Activated T-helper 1 cell treated with anti-CD3 and anti-CD28 coated beads, Interleukin-12 subunit alpha, Interleukin-12 subunit beta, Interleukin-2, Interleukin-4 antibody, amounts not matched to agents 30 ng/mL and 10 ng/mL and 1 ng/mL, durations not matched to agents 14 hours and 24 hours and 36 hours (primary cell): ENCODE data around the gene NKAIN4. TPM values are rescaled to one million over a fixed set of nuclear protein-coding genes. Genes with fewer than 3 reads are reported as not detected.

ENCODE experiments used
- DNase-seq: peaks from one replicate; pipeline ENCODE4 v3.0.0; 2021; ENCODE audit warnings: low spot score
- H3K27ac Mint-ChIP-seq: one replicate; pipeline ENCODE4 v1.8.0; 2021; ENCODE audit warnings: mild to moderate bottlenecking, mixed read lengths
- H3K27me3 Mint-ChIP-seq: one replicate; pipeline ENCODE4 v1.8.0; 2022; ENCODE audit warnings: mild to moderate bottlenecking, moderate library complexity, mixed read lengths; ENCODE audit not compliant: insufficient read depth
- H3K36me3 Mint-ChIP-seq: one replicate; pipeline ENCODE4 v1.8.0; 2021; ENCODE audit warnings: low read depth, mixed read lengths
- H3K4me1 Mint-ChIP-seq: one replicate; pipeline ENCODE4 v1.8.0; 2021; ENCODE audit warnings: low read depth, mixed read lengths
- H3K4me3 Mint-ChIP-seq: one replicate; pipeline ENCODE4 v1.8.0; 2021; ENCODE audit warnings: mild to moderate bottlenecking, moderate library complexity, mixed read lengths
- H3K9me3 Mint-ChIP-seq: one replicate; pipeline ENCODE4 v1.8.0; 2021; ENCODE audit warnings: mixed read lengths
- intact Hi-C: fragments of 100-400 bp; cut with micrococcal nuclease; formaldehyde crosslinking; loops from one replicate; pipeline ENCODE4 v1.15.1; 2024
- total RNA-seq: library from RNA; stranded (reverse); gene quantifications from 2 replicates; pipeline ENCODE4 v1.2.3, GENCODE V29; 2022

The NKAIN4 gene
- total RNA-seq, 1 donor from 2014 or later = not detected

DNA sequence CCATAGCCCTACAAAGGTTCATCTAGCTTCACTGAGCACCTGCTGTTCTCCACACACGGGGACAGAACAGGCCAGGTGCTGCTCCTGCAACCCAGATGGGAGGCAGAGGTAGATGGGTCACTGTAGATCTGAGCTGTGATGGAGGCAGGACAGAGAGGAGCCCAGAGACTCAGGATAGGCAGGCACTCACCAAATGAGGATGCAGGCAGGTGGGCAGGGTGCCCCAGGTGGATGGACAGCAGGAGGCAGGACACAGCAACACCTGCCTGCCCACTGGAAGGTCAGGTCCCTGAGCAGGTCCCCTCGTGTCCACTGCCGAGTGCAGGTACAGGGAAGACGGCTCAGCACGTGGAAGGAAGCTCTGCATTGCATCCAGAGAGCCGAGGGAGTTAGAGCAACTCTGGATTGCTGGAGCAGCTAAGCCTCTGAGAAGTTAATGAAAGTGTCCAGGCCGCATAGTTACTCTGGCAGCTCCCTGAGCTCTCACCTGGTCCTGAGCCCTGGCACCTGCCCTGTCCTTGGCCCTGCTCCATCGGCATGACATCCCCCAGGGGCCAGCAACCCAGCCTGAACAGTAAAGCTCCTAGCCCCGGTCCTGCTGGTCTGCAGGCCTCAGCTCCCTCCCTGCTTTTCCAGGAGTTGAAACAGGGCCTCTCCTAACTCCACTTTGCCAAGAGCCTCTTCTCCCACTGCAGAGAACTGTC is 33.4 kb downstream of the NKAIN4 start:
- H3K27me3 Mint-ChIP-seq = peaks cover 4% of the 10 kb centered on the region
- H3K36me3 Mint-ChIP-seq = no peaks in the 10 kb centered on the region
- intact Hi-C loops = no loop called here
- DNase-seq = no peak
- H3K4me1 Mint-ChIP-seq = peaks cover 6% of the 10 kb centered on the region
- no peaks in the 10 kb centered on the region for H3K9me3 Mint-ChIP-seq
- no peak overlapping the region for H3K4me3 Mint-ChIP-seq
- H3K27ac Mint-ChIP-seq = no peak overlapping the region

DNA sequence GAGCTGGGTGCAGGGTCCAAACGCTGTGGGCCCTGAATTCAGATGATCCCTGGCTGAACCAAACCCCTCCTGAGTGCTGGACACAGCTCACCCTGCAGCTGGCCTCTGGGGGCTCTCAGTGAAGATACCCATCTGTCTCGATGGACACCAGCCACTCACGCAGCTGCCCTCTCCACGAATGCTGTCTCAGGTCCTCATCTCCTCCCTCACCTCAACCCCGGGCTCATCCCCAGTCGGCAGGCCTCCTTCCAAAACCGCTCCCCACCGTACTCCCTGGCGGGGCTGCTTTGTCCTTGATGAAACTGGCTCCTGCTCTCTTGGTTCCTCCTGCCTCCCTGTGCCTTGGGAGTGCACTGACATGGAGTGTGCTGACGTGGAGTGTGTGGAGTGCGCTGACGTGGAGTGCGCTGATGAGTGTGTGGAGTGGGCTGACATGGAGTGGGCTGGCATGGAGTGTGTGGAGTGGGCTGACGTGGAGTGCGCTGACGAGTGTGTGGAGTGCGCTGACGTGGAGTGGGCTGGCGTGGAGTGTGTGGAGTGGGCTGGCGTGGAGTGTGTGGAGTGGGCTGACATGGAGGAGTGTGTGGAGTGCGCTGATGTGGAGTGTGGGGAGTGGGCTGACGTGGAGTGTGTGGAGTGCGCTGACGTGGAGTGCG is 34.3 kb downstream of the NKAIN4 start:
- H3K9me3 Mint-ChIP-seq = no peaks in the 10 kb centered on the region
- H3K27ac Mint-ChIP-seq = no peak overlapping the region
- H3K36me3 Mint-ChIP-seq = peaks cover 3% of the 10 kb centered on the region
- peaks cover 11% of the 10 kb centered on the region for H3K4me1 Mint-ChIP-seq
- H3K4me3 Mint-ChIP-seq = no peak overlapping the region
- intact Hi-C loops = loop anchor here (5.0 to 10.0 kb wide), 4 partner anchors 72 to 857 kb away; partner anchors contain the start of genes COL20A1, GID8, RGS19 and TCEA2
- DNase-seq = no peak
- H3K27me3 Mint-ChIP-seq = peaks cover 2% of the 10 kb centered on the region

DNA sequence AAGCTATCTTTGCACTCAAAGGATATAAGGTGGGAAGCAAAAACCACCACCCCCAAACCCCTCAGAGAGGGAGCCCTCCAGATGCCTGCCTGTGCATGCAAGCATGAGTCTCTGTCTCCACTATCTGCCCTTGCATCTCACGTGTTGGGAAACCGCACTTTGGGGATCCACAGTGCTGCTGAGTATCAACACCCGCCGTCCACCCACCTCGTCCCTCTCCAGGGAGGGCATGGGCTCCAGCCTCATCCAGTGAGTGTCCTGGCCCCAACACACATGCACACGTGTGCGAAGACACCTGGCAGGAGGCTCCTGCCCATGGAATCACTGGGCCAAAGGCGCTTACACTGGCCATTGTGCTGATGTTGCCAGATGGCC is 34.8 kb downstream of the NKAIN4 start:
- peaks cover 16% of the 10 kb centered on the region for H3K4me1 Mint-ChIP-seq
- H3K36me3 Mint-ChIP-seq = peaks cover 8% of the 10 kb centered on the region
- no peak overlapping the region for H3K27ac Mint-ChIP-seq

DNA sequence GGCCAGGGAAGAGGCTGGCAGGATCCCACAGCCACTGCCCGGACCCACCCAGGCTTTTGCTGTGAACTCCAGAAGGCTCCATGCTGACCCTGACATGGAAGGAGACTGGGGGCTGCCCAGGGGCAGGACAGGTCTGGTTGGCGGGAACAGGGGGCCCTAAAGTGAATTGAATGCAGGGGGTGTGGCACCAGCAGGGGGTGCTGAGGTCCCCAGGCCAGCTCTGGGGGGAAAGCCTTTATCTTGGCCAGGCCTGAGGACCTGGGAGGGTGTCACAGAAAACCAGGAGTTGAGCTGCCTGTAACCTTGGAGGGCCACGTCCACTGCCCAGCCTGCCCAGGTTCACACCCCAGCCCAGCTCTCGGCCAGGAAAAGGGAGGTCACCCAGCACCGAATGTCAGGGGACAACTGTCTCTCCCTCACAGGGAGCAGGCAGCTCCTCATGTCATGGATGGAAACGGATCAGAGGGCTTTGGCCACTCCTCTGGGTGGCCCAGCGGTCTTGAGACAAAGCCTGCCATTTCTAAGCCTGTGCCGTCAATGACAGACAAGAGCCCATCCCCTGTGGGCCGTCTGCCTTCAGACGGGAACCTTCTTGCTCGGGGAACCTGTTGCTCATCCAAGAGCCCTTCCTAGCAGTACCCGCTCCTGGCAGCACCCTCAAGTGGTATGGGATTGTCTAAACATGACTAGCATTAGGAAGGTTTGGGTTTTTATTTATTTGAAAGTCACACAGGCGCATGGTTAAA is 35.4 kb downstream of the NKAIN4 start:
- intact Hi-C loops = loop anchor here (5.0 to 10.0 kb wide), 4 partner anchors 73 to 858 kb away; partner anchors contain the start of genes COL20A1, GID8, RGS19 and TCEA2
- DNase-seq = no peak
- Mint-ChIP-seq H3K9me3 (no peaks in the 10 kb centered on the region), H3K27ac (no peak overlapping the region), H3K4me3 (no peak overlapping the region), H3K36me3 (peaks cover 14% of the 10 kb centered on the region), H3K27me3 (peaks cover 2% of the 10 kb centered on the region), H3K4me1 (peaks cover 22% of the 10 kb centered on the region)

More for the DNA sequence above, 34.8 kb downstream of the NKAIN4 start:
- intact Hi-C loops = loop anchor here (5.0 to 10.0 kb wide), 4 partner anchors 73 to 858 kb away; partner anchors contain the start of genes COL20A1, GID8, RGS19 and TCEA2
- H3K9me3 Mint-ChIP-seq = no peaks in the 10 kb centered on the region
- no peak overlapping the region for H3K4me3 Mint-ChIP-seq
- peaks cover 2% of the 10 kb centered on the region for H3K27me3 Mint-ChIP-seq
- no peak for DNase-seq

DNA sequence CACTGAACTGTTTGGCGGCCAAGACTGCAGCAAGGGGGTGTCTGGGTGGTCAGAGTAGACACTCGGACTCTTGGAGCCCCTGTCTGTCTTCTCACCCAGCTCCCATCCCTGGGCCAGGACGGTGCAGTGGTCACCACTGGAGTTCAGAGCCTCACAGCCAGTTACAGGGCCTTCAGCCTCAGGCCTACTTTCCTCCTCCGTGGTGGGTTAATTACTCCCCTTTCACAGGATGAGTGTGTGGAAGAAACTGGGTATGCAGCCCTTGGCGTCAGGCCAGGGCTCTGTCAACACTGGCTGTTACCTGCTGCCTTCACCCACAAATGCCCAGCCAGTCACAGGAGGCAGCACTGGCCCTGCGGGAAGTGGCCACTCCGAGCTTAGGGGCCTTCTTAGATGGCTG is 36.6 kb downstream of the NKAIN4 start:
- intact Hi-C loops = loop anchor here (2.0 to 10.0 kb wide), 5 partner anchors 75 to 860 kb away; partner anchors contain the start of genes COL20A1, GID8, GMEB2 and RGS19
- DNase-seq = no peak
- H3K27ac Mint-ChIP-seq = peak overlapping the region; percentile 7

DNA sequence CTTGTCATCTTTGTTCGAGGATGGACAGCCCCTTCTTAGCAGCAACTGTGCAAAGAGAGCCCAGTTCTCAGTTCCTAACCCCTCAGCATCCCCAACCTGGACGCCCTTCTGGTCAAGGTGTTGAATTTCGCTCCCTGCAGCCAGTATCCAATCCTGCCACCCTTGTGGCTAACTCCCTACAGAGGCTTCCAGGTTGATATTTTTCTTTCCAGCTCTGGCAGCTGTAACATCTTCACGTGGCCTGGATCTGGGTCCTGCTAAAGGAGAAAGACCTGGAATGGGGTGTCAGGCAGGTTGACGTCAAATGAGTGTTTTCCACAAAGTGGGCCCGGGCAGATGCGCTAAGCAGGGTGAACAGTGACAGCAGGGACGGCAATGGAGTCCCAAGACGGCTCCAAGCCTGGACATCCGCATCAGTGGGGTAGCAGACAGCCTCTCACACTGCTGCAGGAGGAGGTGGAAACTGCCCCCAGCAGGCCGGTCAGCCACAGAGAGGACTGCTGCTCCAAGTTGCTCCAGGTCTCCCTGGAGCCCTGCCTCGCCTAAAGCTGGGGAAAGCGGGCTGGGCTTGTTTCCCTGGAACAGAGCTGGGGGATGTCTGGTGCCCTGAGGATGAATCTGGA is 37.3 kb downstream of the NKAIN4 start:
- H3K27me3 Mint-ChIP-seq = no peaks in the 10 kb centered on the region
- peaks cover 29% of the 10 kb centered on the region for H3K36me3 Mint-ChIP-seq
- H3K4me1 Mint-ChIP-seq = peaks cover 41% of the 10 kb centered on the region
- no peak for DNase-seq
- peak overlapping the region; percentile 87 for H3K27ac Mint-ChIP-seq
- H3K4me3 Mint-ChIP-seq = peak overlapping the region; percentile 76
- intact Hi-C loops = loop anchor here (1.0 to 10.0 kb wide), 6 partner anchors 55 to 860 kb away; partner anchors contain the start of genes ARFGAP1, COL20A1, GID8 and GMEB2
- H3K9me3 Mint-ChIP-seq = no peaks in the 10 kb centered on the region

More for the DNA sequence above, 36.6 kb downstream of the NKAIN4 start:
- H3K4me3 Mint-ChIP-seq = no peak overlapping the region
- H3K4me1 Mint-ChIP-seq = peaks cover 33% of the 10 kb centered on the region
- peaks cover 22% of the 10 kb centered on the region for H3K36me3 Mint-ChIP-seq
- H3K27me3 Mint-ChIP-seq = no peaks in the 10 kb centered on the region
- H3K9me3 Mint-ChIP-seq = no peaks in the 10 kb centered on the region

DNA sequence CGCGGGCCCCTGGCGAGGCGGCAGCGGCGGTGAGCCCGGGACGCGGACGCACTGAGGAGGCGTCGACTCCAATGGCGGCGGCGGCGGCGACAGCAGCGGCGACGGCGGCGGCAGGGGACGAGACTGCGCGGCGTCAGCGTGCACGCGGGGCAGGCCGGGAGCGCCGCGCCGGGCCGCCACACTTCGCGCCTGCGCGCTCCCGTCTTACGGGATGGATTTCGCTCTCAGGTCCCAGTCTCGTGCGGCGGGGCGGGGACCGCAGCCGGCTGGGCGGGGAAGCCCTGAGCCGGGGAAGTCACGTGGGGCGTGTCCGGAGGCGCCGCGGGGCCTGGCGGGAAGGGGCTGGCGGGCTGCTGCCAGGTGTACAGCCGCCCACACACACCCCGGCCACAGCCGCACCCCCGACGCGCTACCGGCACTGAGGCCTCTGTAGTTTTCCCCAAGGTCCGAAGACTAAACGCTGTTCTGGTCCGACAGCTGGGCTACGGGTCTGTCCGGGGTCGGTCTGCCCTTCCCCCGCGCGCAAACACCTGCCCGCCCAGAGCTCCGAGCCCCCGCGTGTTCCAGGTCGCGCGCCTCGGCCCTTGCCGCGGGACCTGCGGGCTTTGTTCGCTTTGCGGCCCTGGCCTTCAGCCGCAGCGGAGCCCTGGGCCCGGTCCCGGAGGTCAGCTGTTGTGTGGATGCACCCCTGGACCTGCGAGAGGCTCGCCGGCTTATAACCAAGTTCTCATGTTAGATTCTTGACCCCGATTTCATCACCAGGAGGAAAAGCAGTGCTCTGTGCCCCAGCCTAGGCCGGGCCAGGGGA is 38.0 kb downstream of the NKAIN4 start, which contains the start of gene YTHDF1:
Gene YTHDF1 (minus strand): TSS at position 91 of the 808 bp plus-strand sequence. CDS start 239 bp downstream, outside the sequence.
- DNase-seq = peak; percentile 97
- peaks cover 47% of the 10 kb centered on the region for H3K4me1 Mint-ChIP-seq
- intact Hi-C loops = loop anchor here (1.0 to 10.0 kb wide), 6 partner anchors 56 to 861 kb away; partner anchors contain the start of genes ARFGAP1, COL20A1, GID8 and GMEB2
- no peaks in the 10 kb centered on the region for H3K9me3 Mint-ChIP-seq
- H3K4me3 Mint-ChIP-seq = peak within 1 kb of the TSS; percentile 98
- H3K36me3 Mint-ChIP-seq = peaks cover 30% of the 10 kb centered on the region
- H3K27ac Mint-ChIP-seq = peak within 1 kb of the TSS; percentile 89
- no peaks in the 10 kb centered on the region for H3K27me3 Mint-ChIP-seq

DNA sequence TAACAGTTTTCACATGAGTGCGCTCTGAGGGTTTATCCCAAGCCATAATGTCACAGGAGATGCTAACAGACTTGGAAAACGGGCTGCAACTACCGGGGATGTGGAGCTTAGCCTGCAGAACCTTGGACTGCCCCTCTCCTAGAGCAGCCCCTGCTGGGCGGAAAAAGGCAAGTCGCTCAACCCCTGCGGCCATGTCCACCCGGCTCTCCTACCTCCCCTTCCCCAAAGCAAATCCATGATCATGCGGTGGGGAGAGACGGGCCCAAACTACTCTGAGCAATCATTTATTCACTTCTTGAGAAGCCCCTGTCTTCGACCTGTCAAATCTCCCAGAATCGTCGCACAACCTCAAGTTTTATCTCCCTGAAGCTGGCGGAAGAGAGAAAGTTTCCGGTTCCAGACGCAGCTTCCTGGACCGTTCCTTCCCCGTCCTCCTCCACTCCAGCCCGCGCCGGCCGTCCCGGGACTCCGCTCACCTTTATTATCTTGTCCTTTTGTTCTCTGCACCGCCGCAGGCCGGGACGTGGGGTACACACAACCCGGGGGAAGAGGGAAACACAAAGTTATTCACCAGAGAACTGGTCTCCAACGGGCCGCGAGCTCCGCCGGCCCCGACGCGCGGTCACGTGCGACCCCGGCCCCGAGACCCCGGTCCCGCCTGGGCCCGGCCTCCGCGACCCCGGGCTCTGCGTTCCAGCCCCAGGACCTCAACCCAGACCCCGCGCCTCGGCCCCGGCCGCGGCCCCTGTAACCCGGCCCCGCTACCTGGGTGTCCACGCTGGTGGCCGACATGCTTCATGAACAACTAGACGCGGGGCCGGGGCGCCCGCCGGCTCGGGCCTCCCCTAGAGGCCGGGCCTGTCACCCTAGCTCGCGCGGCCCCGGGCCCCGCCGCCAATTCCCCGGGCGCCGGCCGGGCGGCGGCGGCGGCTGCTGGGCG is 38.9 kb downstream of the NKAIN4 start:
- H3K4me3 Mint-ChIP-seq = peak overlapping the region; percentile 98
- H3K9me3 Mint-ChIP-seq = no peaks in the 10 kb centered on the region
- H3K27ac Mint-ChIP-seq = peak overlapping the region; percentile 89
- no peak for DNase-seq
- intact Hi-C loops = loop anchor here (1.0 to 10.0 kb wide), 6 partner anchors 57 to 862 kb away; partner anchors contain the start of genes ARFGAP1, COL20A1, GID8 and GMEB2
- H3K4me1 Mint-ChIP-seq = peaks cover 52% of the 10 kb centered on the region
- H3K27me3 Mint-ChIP-seq = no peaks in the 10 kb centered on the region
- peaks cover 35% of the 10 kb centered on the region for H3K36me3 Mint-ChIP-seq

DNA sequence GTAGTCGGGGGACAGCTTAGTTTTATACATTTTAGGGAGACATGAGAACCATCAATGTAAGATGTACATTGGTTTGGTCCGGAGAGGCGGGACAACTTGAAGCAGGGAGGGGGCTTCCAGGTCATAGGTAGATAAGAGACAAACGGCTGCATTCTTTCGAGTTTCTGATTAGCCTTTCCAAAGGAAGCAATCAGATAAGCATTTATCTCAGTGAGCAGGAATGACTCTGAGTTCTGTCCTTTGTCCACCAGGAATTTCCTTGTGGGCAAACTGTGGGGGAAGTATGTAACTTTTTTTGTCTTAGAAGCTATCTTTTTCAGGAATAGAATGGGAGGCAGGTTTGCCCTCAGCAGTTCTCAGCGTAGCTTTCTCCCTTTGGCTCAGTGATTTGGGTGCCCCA is 39.7 kb downstream of the NKAIN4 start:
- Mint-ChIP-seq H3K36me3 (peaks cover 41% of the 10 kb centered on the region), H3K27ac (peak overlapping the region; percentile 25), H3K4me3 (peak overlapping the region; percentile 98), H3K27me3 (no peaks in the 10 kb centered on the region), H3K9me3 (no peaks in the 10 kb centered on the region), H3K4me1 (peaks cover 52% of the 10 kb centered on the region)
- no peak for DNase-seq
- intact Hi-C loops = loop anchor here (10.0 kb wide), 1 partner anchor 280 kb away; the partner anchor contains the start of gene GID8

DNA sequence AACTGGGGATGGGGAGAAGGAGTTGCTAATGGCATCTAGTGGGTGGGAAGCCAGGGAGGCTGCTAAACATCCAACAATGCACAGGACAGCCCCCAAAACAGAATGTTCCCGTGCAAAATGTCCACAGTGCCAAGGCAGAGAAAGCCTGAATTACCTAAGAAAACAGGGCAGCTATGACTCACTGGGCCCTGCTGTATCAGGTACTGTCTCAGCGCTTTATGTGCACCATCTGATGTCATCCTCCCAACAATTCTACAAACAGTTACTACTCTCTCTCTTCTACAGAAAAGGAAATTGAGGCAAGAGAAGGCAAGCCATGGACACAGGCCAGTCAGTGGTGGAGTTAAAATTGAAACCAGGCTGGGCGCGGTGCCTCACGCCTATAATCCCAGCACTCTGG is 41.5 kb downstream of the NKAIN4 start:
- peaks cover 48% of the 10 kb centered on the region for H3K36me3 Mint-ChIP-seq
- no peaks in the 10 kb centered on the region for H3K27me3 Mint-ChIP-seq
- no peak overlapping the region for H3K27ac Mint-ChIP-seq
- no peak for DNase-seq
- peaks cover 52% of the 10 kb centered on the region for H3K4me1 Mint-ChIP-seq
- peak overlapping the region; percentile 48 for H3K4me3 Mint-ChIP-seq
- intact Hi-C loops = loop anchor here (10.0 kb wide), 1 partner anchor 278 kb away; the partner anchor contains the start of gene GID8
- no peaks in the 10 kb centered on the region for H3K9me3 Mint-ChIP-seq

DNA sequence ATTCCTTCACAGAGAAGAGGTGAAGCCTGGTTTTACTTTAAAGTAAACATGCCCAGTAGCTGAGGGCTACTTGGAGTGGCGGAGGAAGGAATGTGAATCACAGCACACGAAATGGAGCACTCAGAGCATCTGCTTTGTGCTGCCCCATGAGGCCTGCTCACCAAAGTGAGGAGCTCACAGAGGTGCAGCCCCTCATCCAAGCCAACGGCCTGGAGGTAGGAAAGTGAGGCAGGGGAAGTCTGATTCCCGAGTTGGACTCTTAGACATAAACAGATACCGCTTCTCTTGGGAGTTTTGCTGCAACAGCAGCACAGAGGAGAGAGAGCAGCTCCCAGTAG is 41.9 kb downstream of the NKAIN4 start:
- Mint-ChIP-seq H3K27ac (no peak overlapping the region), H3K4me1 (peaks cover 52% of the 10 kb centered on the region)
- intact Hi-C loops = loop anchor here (10.0 kb wide), 1 partner anchor 278 kb away; the partner anchor contains the start of gene GID8

More for the DNA sequence above, 41.9 kb downstream of the NKAIN4 start:
- H3K36me3 Mint-ChIP-seq = peaks cover 51% of the 10 kb centered on the region
- no peak overlapping the region for H3K4me3 Mint-ChIP-seq
- no peaks in the 10 kb centered on the region for H3K9me3 Mint-ChIP-seq
- no peaks in the 10 kb centered on the region for H3K27me3 Mint-ChIP-seq
- no peak for DNase-seq
